Calu3 (cell line): ENCODE measurements around the gene FAM107B. TPM values are rescaled to one million over a fixed set of nuclear protein-coding genes. Genes with fewer than 3 reads are reported as not detected.
A peak's percentile ranks its signal among the peaks of the same experiment; 100 is the strongest.

Experiments
- BruUV-seq: library from RNA; stranded (reverse); fragments of 400-500 nt; replicated peaks from 2 replicates; lab custom pipeline; 2021; lab: Mats Ljungman, UMichigan
- CTCF ChIA-PET: fragments of 300-600 bp; sonication (Branson Sonifier 250); formaldehyde crosslinking; loops from one replicate; lab custom pipeline; 2022; ENCODE audit warnings: antibody characterized with exemption; lab: Charles Lee
- DNase-seq: peaks from one replicate; pipeline ENCODE4 v3.0.0; 2022
- H3K27ac Mint-ChIP-seq: one replicate; pipeline ENCODE4 v1.8.0; 2022; ENCODE audit warnings: mixed read lengths; ENCODE audit not compliant: unreplicated experiment
- H3K27me3 Mint-ChIP-seq: one replicate; pipeline ENCODE4 v1.8.0; 2022; ENCODE audit warnings: mixed read lengths; ENCODE audit not compliant: unreplicated experiment
- H3K36me3 Mint-ChIP-seq: one replicate; pipeline ENCODE4 v1.8.0; 2022; ENCODE audit warnings: mild to moderate bottlenecking, moderate library complexity, mixed read lengths; ENCODE audit not compliant: insufficient read depth, unreplicated experiment
- H3K4me1 Mint-ChIP-seq: one replicate; pipeline ENCODE4 v1.8.0; 2022; ENCODE audit warnings: mild to moderate bottlenecking, low read depth, mixed read lengths; ENCODE audit not compliant: unreplicated experiment
- H3K4me3 Mint-ChIP-seq: one replicate; pipeline ENCODE4 v1.8.0; 2022; ENCODE audit warnings: mild to moderate bottlenecking, low read depth, moderate library complexity, mixed read lengths; ENCODE audit not compliant: unreplicated experiment
- H3K9me3 Mint-ChIP-seq: one replicate; pipeline ENCODE4 v1.8.0; 2022; ENCODE audit warnings: low read depth, mixed read lengths; ENCODE audit not compliant: unreplicated experiment
- CTCF ChIP-seq: fragments of 200-600 bp; IDR thresholded peaks from one replicate; pipeline ENCODE4 v1.8.0; 2022; ENCODE audit warnings: antibody characterized with exemption; ENCODE audit not compliant: unreplicated experiment
- intact Hi-C: fragments of 100-400 bp; cut with micrococcal nuclease; formaldehyde crosslinking; loops from one replicate; pipeline ENCODE4 v1.10.0; 2022; ENCODE audit not compliant: unreplicated experiment
- total RNA-seq: library from RNA; stranded (reverse); gene quantifications from 2 replicates; pipeline ENCODE4 v1.2.3, GENCODE V29; 2022

FAM107B gene
- total RNA-seq, 1 experiment from 2014 or later = 168 TPM

GRCh38 chr10:14557567-14557966, 217.1 kb downstream of the FAM107B start:
- no peak for TF ChIP-seq CTCF
- CTCF ChIA-PET = interaction anchor here (1.2 to 2.2 kb wide), 2 partner anchors 15 to 266 kb away, joined by 3 to 6 read pairs; no protein-coding TSS in a partner anchor
- Mint-ChIP-seq H3K36me3 (peaks cover 63% of the 10 kb centered on the region), H3K4me1 (peaks cover 85% of the 10 kb centered on the region), H3K4me3 (no peak overlapping the region), H3K9me3 (no peaks in the 10 kb centered on the region), H3K27me3 (no peaks in the 10 kb centered on the region), H3K27ac (peak overlapping the region; percentile 84)
- no TSS peak for BruUV-seq
- intact Hi-C loops = loop anchor here (2.0 kb wide), 1 partner anchor 59 kb away; no protein-coding TSS in a partner anchor
- DNase-seq = no peak

- DNase-seq = peak; percentile 61
- intact Hi-C loops = loop anchor here (2.0 kb wide), 1 partner anchor 58 kb away; no protein-coding TSS in a partner anchor
Measured at GRCh38 chr10:14556285-14556956, 218.3 kb downstream of the FAM107B start.

GRCh38 chr10:14555807-14556206, 218.9 kb downstream of the FAM107B start:
- no peak for TF ChIP-seq CTCF
- Mint-ChIP-seq H3K36me3 (peaks cover 70% of the 10 kb centered on the region), H3K4me3 (peak overlapping the region; percentile 44), H3K4me1 (peaks cover 84% of the 10 kb centered on the region), H3K9me3 (no peaks in the 10 kb centered on the region), H3K27me3 (no peaks in the 10 kb centered on the region), H3K27ac (peak overlapping the region; percentile 76)
- CTCF ChIA-PET = interaction anchor here (0.6 to 2.2 kb wide), 6 partner anchors 19 to 282 kb away, joined by 3 to 6 read pairs (median 4); partner anchors contain the start of gene CDNF
- no TSS peak for BruUV-seq
- intact Hi-C loops = loop anchor here (2.0 kb wide), 1 partner anchor 57 kb away; no protein-coding TSS in a partner anchor
- DNase-seq = no peak

More at GRCh38 chr10:14556285-14556956, 218.3 kb downstream of the FAM107B start:
- Mint-ChIP-seq H3K27me3 (no peaks in the 10 kb centered on the region), H3K36me3 (peaks cover 68% of the 10 kb centered on the region), H3K4me3 (peak overlapping the region; percentile 44), H3K9me3 (no peaks in the 10 kb centered on the region), H3K4me1 (peaks cover 90% of the 10 kb centered on the region), H3K27ac (peak overlapping the region; percentile 76)
- BruUV-seq = no TSS peak
- CTCF ChIA-PET = interaction anchor here (0.6 to 2.2 kb wide), 9 partner anchors 16 to 281 kb away, joined by 3 to 6 read pairs (median 4); partner anchors contain the start of gene CDNF
- TF ChIP-seq CTCF = peak; percentile 33

GRCh38 chr10:14554491-14555205, 220.0 kb downstream of the FAM107B start:
- H3K4me1 Mint-ChIP-seq = peaks cover 82% of the 10 kb centered on the region
- no peak for DNase-seq
- H3K27ac Mint-ChIP-seq = peak overlapping the region; percentile 94
- peak overlapping the region; percentile 56 for H3K4me3 Mint-ChIP-seq
- CTCF ChIA-PET = interaction anchor here (0.9 to 1.3 kb wide), 4 partner anchors 9 to 269 kb away, joined by 3 to 5 read pairs (median 4); no protein-coding TSS in a partner anchor
- H3K9me3 Mint-ChIP-seq = no peaks in the 10 kb centered on the region
- peaks cover 68% of the 10 kb centered on the region for H3K36me3 Mint-ChIP-seq
- intact Hi-C loops = loop anchor here (5.0 kb wide), 1 partner anchor 48 kb away; no protein-coding TSS in a partner anchor
- BruUV-seq = no TSS peak
- no peak for TF ChIP-seq CTCF
- H3K27me3 Mint-ChIP-seq = no peaks in the 10 kb centered on the region
